Skeletal muscle satellite cell (primary cell): ENCODE results near the gene SPTAN1.

Experiments
- H3K27me3 ChIP-seq: 2 replicates; pipeline ENCODE4 v1.7.0; 2013; ENCODE audit warnings: low read length; ENCODE audit not compliant: control insufficient read depth, insufficient read depth
- H3K36me3 ChIP-seq: 2 replicates; pipeline ENCODE4 v1.7.0; 2013; ENCODE audit warnings: mild to moderate bottlenecking, control low read depth, low read length; ENCODE audit not compliant: insufficient read depth
- H3K4me1 ChIP-seq: 2 replicates; pipeline ENCODE4 v1.7.0; 2013; ENCODE audit warnings: low read length; ENCODE audit not compliant: control insufficient read depth, insufficient read depth
- H3K4me2 ChIP-seq: 2 replicates; pipeline ENCODE4 v1.7.0; 2013; ENCODE audit warnings: mild to moderate bottlenecking, low read length
- H3K4me3 ChIP-seq: 2 replicates; pipeline ENCODE4 v1.7.0; 2013; ENCODE audit warnings: low read length
- H3K9ac ChIP-seq: 2 replicates; pipeline ENCODE4 v1.7.0; 2013; ENCODE audit warnings: mild to moderate bottlenecking, low read depth, low read length, moderate library complexity
- H3K9me3 ChIP-seq: replicated peaks from 2 replicates; pipeline ENCODE4 v1.7.0; 2013; ENCODE audit warnings: mild to moderate bottlenecking, control low read depth, low read length

Gene SPTAN1

GRCh38 chr9:128554155-128554862 is 1.9 kb downstream of the SPTAN1 start:
- Histone ChIP-seq H3K4me3 (peak overlapping the region; percentile 95), H3K4me2 (peak overlapping the region; percentile 83), H3K4me1 (peaks cover 72% of the 10 kb centered on the region), H3K36me3 (no peaks in the 10 kb centered on the region), H3K9me3 (no peaks in the 10 kb centered on the region), H3K27me3 (no peaks in the 10 kb centered on the region), H3K9ac (peak overlapping the region; percentile 92)

- peak overlapping the region; percentile 83 for H3K4me2 ChIP-seq
- peak overlapping the region; percentile 95 for H3K4me3 ChIP-seq
- no peaks in the 10 kb centered on the region for H3K27me3 ChIP-seq
- H3K9me3 ChIP-seq = no peaks in the 10 kb centered on the region
- H3K4me1 ChIP-seq = peaks cover 72% of the 10 kb centered on the region
- peak overlapping the region; percentile 53 for H3K9ac ChIP-seq
- H3K36me3 ChIP-seq = no peaks in the 10 kb centered on the region
These were observed 2.9 kb downstream of the SPTAN1 start for GRCh38 chr9:128555180-128555721.

DNA sequence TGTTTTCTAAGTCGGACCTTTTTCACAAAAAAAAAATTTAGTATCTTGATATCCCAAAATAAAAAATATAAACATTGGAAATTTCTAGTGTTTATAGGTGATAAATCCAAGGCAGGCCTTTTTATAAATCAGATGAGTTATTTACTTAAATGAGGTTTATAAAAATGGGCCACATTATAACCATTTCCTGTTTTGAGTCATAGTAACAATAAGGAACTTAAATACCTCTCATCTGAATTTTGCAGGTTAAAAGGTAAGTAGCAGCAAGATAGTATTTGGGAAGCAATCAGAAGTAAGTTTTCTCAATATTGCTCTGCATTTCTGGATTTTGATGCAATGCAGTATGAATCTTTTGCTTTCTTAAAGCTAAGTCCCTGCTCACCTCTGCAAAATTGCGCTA is 3.9 kb downstream of the SPTAN1 start:
- Histone ChIP-seq H3K9me3 (no peaks in the 10 kb centered on the region), H3K36me3 (no peaks in the 10 kb centered on the region), H3K4me2 (peak overlapping the region; percentile 5), H3K27me3 (no peaks in the 10 kb centered on the region), H3K4me3 (no peak overlapping the region), H3K9ac (no peak overlapping the region), H3K4me1 (peaks cover 61% of the 10 kb centered on the region)

DNA sequence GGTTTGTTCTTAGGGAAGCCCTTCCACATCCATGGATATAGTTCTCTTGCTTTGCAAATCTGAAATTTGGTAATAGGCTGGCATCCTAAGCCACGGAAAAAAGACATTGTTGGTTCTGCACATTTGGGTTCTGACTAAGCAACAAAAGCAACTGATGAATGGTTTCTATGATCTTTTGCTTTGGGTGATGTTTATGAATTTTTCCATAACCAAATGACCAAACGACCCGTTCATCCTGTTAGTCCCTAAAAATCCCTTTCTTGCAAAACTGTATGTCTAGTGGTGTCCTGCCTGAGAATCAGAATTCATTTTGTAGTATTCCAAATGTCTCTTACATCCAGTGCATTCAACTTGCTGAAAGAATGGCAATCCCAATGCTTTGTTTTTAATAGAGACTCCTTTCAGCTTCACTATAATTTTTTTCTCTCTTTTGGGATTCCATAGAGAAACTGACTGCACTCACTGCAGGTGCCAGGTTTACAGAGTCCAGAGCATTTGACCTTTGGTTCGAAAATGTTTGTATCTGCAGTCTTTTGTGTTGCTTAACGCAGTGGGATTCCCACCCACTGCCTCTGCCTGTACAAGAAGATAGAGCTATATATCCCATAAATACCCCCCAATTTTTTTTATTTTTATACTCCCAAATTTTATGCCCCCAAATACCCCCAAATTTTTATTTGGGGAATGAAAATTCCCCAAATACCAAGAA is 4.7 kb downstream of the SPTAN1 start:
- H3K4me2 ChIP-seq = no peak overlapping the region
- no peak overlapping the region for H3K4me3 ChIP-seq
- peaks cover 56% of the 10 kb centered on the region for H3K4me1 ChIP-seq
- no peaks in the 10 kb centered on the region for H3K27me3 ChIP-seq
- no peaks in the 10 kb centered on the region for H3K9me3 ChIP-seq
- no peaks in the 10 kb centered on the region for H3K36me3 ChIP-seq
- H3K9ac ChIP-seq = no peak overlapping the region

DNA sequence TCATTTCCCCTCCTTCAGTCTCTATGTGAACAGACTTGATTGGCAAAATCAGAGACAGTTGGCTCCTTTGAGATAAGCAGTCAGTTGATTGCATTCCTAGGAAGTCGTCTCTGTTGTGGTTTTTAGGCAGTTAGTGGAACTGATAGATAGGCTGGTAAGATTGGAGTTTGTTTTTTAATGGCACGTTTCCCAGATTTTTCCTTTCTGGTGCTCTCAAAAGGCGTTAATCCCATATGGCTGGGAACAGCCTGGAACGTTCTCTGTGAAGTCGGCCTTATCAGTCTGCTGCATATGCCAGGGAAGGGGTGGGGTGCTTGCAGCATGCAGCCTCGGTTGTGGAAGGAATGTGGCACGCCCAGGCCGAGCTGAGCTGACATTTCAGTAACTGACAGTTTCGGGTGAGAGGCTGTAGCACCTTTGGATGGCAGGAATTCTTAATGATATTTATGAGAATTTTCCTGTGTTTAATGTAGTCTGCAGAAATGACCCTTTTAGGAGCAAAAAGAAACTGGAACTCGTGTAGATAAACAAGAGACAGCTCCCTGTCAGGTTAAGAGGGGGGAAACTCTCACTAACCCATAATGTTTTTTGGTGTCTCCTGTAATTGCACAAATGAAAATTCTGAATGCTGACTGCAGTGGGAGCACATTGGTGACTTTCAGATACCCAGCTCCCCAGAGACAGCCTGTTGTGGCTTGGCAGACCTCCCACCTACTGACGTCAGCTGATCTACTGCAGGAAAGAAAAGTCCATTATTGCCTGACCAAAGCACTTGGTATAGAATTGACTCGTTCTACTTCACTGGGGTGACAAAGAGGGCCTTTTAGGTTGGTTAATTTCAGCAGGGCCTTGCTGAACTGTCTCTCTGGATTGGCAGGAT is 6.3 kb downstream of the SPTAN1 start:
- H3K9ac ChIP-seq = peak overlapping the region; percentile 28
- peak overlapping the region; percentile 48 for H3K4me3 ChIP-seq
- H3K4me1 ChIP-seq = peaks cover 55% of the 10 kb centered on the region
- H3K4me2 ChIP-seq = peak overlapping the region; percentile 78
- H3K36me3 ChIP-seq = peaks cover 5% of the 10 kb centered on the region
- no peaks in the 10 kb centered on the region for H3K9me3 ChIP-seq
- H3K27me3 ChIP-seq = no peaks in the 10 kb centered on the region

- no peaks in the 10 kb centered on the region for H3K27me3 ChIP-seq
- peaks cover 54% of the 10 kb centered on the region for H3K36me3 ChIP-seq
- H3K4me2 ChIP-seq = no peak overlapping the region
- H3K4me1 ChIP-seq = no peaks in the 10 kb centered on the region
- no peak overlapping the region for H3K4me3 ChIP-seq
- H3K9ac ChIP-seq = no peak overlapping the region
- H3K9me3 ChIP-seq = no peaks in the 10 kb centered on the region
These were observed 13.2 kb downstream of the SPTAN1 start for GRCh38 chr9:128565578-128565977.

DNA sequence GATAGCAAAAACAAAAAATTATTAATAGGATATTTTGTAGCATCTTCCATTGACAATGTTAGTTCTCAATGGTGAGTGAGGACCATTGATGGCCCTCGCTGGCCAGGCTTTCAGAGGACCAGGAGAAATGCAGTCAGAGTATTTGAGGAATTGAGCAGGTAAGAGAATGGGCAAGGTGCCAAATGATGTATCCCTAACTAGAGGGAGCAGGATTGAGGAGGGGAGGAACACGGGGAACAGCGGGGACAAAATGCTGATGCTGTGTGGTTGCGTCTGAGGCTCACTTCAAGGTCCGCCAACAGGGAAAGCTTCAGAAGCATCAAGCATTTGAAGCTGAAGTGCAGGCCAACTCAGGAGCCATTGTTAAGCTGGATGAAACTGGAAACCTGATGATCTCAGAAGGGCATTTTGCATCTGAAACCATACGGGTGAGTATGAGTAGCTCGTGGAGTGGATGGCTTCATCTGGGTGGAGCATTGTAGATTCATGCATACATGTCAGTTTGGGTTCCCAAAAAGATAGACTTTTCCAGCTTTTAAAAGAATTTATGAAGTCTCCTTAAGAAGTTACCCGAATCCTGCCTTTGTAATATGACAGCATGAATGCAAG is 16.2 kb downstream of the SPTAN1 start:
- Histone ChIP-seq H3K9ac (no peak overlapping the region), H3K27me3 (no peaks in the 10 kb centered on the region), H3K4me2 (no peak overlapping the region), H3K36me3 (peaks cover 70% of the 10 kb centered on the region), H3K9me3 (no peaks in the 10 kb centered on the region), H3K4me3 (no peak overlapping the region), H3K4me1 (no peaks in the 10 kb centered on the region)

- Histone ChIP-seq H3K4me1 (peaks cover 12% of the 10 kb centered on the region), H3K27me3 (no peaks in the 10 kb centered on the region), H3K9me3 (no peaks in the 10 kb centered on the region), H3K36me3 (peaks cover 79% of the 10 kb centered on the region), H3K9ac (no peak overlapping the region), H3K4me3 (no peak overlapping the region), H3K4me2 (no peak overlapping the region)
These were observed 23.1 kb downstream of the SPTAN1 start for GRCh38 chr9:128575469-128575868.

- Histone ChIP-seq H3K4me3 (no peak overlapping the region), H3K4me1 (peaks cover 12% of the 10 kb centered on the region), H3K36me3 (peaks cover 81% of the 10 kb centered on the region), H3K27me3 (no peaks in the 10 kb centered on the region), H3K9ac (no peak overlapping the region), H3K4me2 (no peak overlapping the region), H3K9me3 (no peaks in the 10 kb centered on the region)
These were observed 23.5 kb downstream of the SPTAN1 start for GRCh38 chr9:128575916-128576315.

- Histone ChIP-seq H3K9ac (no peak overlapping the region), H3K4me1 (peaks cover 12% of the 10 kb centered on the region), H3K27me3 (no peaks in the 10 kb centered on the region), H3K4me2 (no peak overlapping the region), H3K9me3 (no peaks in the 10 kb centered on the region), H3K36me3 (peaks cover 88% of the 10 kb centered on the region), H3K4me3 (no peak overlapping the region)
These were observed 24.8 kb downstream of the SPTAN1 start for GRCh38 chr9:128577206-128577605.

DNA sequence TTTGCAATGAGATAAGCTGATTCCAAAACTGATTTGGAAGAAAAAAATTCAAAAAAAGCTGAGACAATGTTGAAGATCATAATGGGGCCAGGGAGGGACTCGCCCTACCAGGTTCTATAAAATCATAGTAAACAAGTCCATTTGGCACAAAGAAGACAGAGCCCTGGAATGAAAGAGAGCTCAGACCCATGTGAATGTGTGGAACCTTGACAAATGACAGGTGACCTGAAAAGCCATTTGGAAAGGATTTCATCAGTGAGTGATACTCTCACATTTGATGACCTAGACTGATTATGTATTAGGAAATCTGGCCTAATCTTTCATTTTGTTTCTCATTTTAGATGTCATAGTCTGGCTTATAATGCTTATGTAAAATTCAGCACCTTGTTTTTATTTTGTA is 26.8 kb downstream of the SPTAN1 start:
- no peaks in the 10 kb centered on the region for H3K27me3 ChIP-seq
- no peak overlapping the region for H3K9ac ChIP-seq
- no peak overlapping the region for H3K4me2 ChIP-seq
- H3K4me1 ChIP-seq = peaks cover 12% of the 10 kb centered on the region
- peaks cover 96% of the 10 kb centered on the region for H3K36me3 ChIP-seq
- H3K4me3 ChIP-seq = no peak overlapping the region
- H3K9me3 ChIP-seq = no peaks in the 10 kb centered on the region
